NCI-H774 (cell line): ENCODE data around the gene THG1L.

Experiments used
- DNase-seq: peaks from one replicate; lab custom pipeline; 2025; lab: John Stamatoyannopoulos, UW

THG1L gene

DNA sequence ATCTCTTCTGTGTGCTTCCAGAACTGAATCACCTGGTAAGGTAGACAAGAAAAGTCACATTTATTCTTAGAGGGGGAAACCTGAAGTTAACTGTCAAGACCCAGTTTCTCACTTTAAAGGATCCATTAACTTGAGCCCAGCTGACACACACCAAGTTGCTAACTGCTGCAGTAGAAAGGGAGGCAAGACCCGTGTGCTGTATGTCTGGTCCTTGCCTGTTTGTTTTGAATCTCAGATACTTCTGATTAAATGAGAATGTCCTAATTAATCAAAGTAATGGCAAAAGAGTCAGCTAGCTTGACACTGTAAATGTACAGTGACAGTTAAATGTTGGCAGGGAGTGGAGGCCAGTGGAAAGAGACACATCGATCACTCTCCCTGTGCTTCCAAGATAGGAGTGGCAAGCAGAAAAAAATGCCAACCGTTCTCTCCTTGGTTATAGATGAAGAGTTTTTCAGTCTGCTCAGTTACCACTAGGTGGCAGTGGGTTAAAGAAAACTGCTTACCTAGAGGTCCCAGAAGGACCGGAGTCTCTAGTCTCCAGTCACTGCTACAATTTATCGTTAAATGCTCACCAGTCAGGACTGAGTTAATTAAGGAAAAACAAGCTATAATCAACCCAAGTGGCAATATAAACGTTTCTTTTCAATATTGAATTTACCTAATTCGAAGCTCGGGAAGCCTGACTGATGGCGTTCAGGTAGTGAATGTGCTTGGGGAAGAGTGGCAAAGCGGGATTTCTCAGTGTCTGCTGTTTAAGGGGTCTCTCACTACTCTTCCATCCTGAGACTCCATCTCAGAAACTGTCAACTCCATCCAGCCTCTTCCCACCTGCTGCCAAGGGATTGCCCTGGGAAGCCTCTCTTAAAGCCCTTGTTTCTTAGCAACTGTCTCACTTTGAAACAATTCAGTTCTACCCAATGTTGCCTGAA lies 30.7 kb downstream of the THG1L start:
- peak; percentile 28 for DNase-seq

DNA sequence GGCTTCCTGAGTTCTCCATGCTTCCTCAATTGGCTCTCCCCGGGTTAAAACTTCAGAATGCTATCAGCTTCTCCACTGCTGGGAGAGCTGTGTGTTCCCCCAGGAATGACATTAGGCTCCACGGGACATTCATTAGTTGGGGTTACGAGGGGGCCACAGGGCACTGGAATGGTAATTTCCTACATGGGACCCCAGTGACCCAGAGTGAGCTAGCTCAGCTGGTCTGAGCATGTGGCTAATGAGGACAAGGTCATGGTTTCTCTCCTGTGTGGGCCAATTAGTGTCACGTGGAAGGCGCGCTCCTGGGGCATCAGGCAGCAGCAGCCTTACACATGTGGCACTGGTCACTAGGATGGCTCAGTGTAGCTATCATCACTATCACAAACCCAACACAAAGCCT lies 33.3 kb downstream of the THG1L start:
- no peak for DNase-seq

DNA sequence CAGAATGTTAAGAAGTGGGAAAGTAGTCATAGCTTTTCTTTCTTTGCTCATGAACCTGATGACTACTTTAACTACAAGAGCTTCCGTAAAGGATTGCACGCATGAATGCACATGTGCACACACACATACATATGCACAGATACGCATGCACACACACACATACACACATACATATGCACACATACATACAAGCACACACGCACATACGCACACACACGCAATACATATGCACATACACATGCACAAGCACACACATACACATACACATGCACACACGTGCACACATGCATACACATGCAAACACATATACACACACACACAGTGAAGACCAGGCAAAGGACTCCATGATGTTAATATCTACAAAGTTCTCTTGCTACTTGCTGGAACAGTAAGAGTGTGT lies 35.2 kb downstream of the THG1L start:
- DNase-seq: no peak

DNA sequence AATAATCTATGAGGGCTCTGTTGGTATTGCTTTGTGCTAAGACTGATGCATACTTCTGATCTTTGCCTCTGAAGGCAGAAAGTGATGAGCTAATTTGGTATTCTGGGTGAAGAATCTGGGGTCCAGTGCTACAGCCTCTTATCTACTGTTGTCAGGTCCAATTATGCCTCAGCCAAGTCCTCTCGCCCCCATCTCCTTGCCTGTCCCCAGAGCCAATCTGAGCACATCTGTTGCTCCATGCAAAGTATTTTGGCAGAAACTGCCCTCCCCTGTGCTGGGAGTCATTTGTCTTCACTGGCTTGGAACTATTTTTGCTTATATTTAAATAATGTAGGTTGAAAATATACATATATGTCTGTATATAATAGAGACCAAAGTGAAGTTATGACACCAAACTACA lies 35.7 kb downstream of the THG1L start:
- DNase-seq: no peak

DNA sequence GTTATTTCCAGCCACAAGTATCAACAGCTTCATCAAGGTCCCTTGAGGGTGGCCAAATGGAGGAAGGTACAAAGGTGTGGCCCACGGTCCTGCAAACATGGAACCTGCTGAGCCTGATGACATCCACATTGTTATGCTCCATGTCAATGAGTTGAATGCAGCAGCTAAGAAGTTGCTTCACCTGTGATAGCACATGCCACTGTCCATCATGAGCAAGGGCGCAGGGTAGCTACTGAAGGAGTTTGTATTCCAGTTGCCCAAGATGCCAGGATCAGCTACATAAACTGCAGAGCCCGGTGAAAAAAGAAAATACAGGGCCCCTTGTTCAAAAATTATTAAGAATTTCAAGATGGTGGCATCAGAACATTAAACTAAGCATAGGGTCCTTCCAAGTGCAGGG lies 36.5 kb downstream of the THG1L start:
- DNase-seq: no peak

DNA sequence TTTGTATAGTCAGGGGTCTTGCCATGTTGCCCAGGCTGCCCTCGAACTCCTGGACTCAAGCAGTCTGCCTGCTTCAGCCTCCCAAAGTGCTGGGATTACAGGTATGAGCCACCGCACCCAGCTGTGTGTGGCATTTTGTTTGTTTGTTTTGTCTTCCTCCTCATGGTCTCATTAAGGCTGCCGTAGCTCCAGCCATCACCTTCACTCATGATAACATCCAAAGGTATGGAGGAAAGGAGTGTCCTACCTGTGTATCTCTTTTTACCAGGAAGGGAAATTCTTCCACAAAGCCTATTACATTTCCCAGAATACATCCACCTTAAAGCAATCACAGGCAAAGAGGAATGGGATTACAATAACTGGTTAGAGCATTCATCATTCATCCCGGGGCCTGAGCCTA lies 39.4 kb downstream of the THG1L start:
- no peak for DNase-seq

DNA sequence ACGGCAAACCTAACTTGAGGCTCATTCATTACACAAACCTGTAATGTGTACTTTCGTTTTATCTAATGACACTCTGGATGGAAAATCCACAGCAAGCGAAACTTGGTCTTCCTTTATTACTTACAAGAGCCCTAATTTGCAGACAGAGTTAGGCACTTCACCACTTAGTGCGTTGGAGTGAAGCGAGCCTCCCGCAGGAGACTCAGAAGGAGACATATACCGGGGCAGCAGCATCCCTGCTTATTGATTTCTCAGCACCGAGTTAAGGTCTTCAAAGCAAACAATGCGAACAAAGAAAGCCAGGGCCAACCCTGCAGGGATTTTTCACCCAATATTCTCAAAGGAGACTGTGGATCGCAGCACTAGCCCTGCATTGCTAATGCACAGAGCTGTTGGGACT lies 40.9 kb downstream of the THG1L start:
- DNase-seq: no peak

DNA sequence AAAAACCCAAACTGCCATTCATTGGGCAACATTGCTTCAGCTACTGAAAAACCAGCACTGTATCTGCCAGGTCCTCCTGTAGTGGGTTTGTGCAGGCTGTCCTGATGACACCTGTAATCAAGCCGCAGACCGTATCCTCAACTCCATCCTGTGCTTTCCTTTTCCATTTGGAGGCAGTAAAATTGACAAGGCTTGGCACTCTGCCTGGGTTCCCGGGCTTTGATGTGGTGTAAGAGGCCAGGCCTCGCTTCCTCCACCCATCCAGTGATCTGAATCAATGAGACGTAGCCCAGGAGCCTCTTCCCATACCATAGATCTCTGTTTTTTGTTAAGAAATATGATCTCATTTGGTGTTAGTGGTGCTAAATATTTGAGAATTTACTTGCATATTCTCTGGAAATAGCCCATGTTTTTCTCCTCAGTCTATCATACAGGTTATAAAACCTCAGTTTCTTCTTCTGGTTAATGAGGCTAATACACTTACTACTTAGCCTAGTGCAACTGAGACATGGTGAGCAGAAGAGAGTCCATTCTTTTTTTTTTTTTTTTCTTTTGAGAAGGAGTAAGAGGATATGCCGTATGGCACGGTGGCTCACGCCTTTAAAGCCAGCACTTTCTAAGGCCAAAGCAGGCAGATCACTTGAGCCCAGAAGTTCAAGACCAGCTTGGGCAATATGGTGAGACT lies 47.0 kb downstream of the THG1L start:
- no peak for DNase-seq

DNA sequence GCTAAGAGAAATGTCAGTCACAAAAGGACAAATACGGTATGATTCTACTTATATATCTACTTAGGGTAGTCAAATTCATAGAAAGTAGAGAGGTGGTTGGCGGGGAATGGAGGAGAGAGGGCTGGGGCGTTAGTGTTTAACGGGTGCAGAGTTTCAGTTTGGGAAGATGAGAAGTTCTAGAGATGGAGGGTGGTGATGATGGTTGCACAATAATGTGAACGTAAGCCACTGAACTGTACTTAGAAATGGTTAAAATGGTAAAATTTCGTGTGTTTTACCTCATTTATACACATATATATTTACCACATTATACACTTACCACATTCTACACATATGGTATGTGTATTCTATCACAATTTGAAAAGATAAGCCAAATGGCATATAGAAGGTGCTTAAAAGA lies 48.0 kb downstream of the THG1L start:
- no peak for DNase-seq

DNA sequence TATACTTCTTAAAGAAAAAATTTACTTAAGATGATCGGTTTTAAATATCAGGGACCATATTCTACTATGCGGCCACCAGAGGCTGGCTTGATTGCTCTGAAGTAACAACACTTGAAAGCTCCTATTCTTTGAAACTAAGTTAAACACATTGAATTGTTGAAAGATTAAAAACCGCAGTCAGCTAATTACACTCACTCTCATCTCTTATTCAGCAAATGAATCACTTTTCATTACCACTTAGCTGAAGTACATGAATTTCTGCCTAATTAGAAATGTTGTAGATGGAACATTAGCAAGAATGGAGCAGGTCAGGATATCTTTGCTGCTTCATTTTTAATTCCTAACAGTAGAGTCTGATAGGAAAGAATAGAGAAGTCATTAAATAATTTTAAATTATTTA lies 54.6 kb downstream of the THG1L start:
- no peak for DNase-seq
